NCI-H2196 (cell line): ENCODE data around the gene TMEM53.

Experiments used
- DNase-seq: peaks from one replicate; lab custom pipeline; 2025; ENCODE audit not compliant: unreplicated experiment; lab: John Stamatoyannopoulos, UW

Gene TMEM53

GRCh38 chr1:44606701-44607281 is 67.5 kb downstream of the TMEM53 start:
- DNase-seq, result no peak

- DNase-seq, result no peak
Measured at GRCh38 chr1:44605914-44606615, 68.2 kb downstream of the TMEM53 start.

GRCh38 chr1:44604157-44604955 is 69.9 kb downstream of the TMEM53 start:
- peak; percentile 20 for DNase-seq

- DNase-seq, result peak; percentile 63
Measured at GRCh38 chr1:44603718-44604117, 70.6 kb downstream of the TMEM53 start.
